MV-4-11 (cell line): ENCODE data around the gene PPP1R3E.
"Not testable (repeated sequence)": the region's sequence is repeated elsewhere in the genome, so short reads cannot be mapped to it uniquely, and the experiment has no call there.

Experiments used
- DNase-seq: peaks from one replicate; lab custom pipeline; 2025; lab: John Stamatoyannopoulos, UW

Gene PPP1R3E

GRCh38 chr14:23302290-23303225, at the start of gene PPP1R3E:
TSS of gene PPP1R3E (minus strand) at chr14:23302859. CDS start at chr14:23302576, 283 bp downstream.
- peak; percentile 43 for DNase-seq

- DNase-seq: no peak
Measured at GRCh38 chr14:23351681-23352505, 49.2 kb upstream of the PPP1R3E start.

GRCh38 chr14:23349156-23349845, 46.6 kb upstream of the PPP1R3E start:
- DNase-seq: no peak

- no peak for DNase-seq
Measured at GRCh38 chr14:23348297-23348655, 45.6 kb upstream of the PPP1R3E start.

- no peak for DNase-seq
Measured at GRCh38 chr14:23347406-23348296, 45.0 kb upstream of the PPP1R3E start.

GRCh38 chr14:23346693-23347405, 44.2 kb upstream of the PPP1R3E start:
- no peak for DNase-seq

GRCh38 chr14:23345987-23346692, 43.5 kb upstream of the PPP1R3E start:
- no peak for DNase-seq

- DNase-seq: no peak
Measured at GRCh38 chr14:23344481-23344880, 41.8 kb upstream of the PPP1R3E start.

- no peak for DNase-seq
Measured at GRCh38 chr14:23339506-23340268, 37.0 kb upstream of the PPP1R3E start.

GRCh38 chr14:23335623-23336022, 33.0 kb upstream of the PPP1R3E start:
- no peak for DNase-seq

GRCh38 chr14:23327947-23328744, 25.5 kb upstream of the PPP1R3E start:
- peak; percentile 70 for DNase-seq

GRCh38 chr14:23326491-23327332, 24.1 kb upstream of the PPP1R3E start:
- DNase-seq: no peak

- not testable (repeated sequence) for DNase-seq
Measured at GRCh38 chr14:23325746-23326145, 23.1 kb upstream of the PPP1R3E start.

GRCh38 chr14:23324993-23325392, 22.3 kb upstream of the PPP1R3E start:
- DNase-seq: no peak

GRCh38 chr14:23324455-23324846, 21.8 kb upstream of the PPP1R3E start:
- no peak for DNase-seq

- no peak for DNase-seq
Measured at GRCh38 chr14:23323838-23324454, 21.3 kb upstream of the PPP1R3E start.
